COLO668 (cell line): Measurements from ENCODE around the gene ZNF699.
"Not testable (repeated sequence)": the region's sequence is repeated elsewhere in the genome, so short reads cannot be mapped to it uniquely, and the experiment has no call there.

Experiments used
- DNase-seq: peaks from one replicate; lab custom pipeline; 2025; ENCODE audit not compliant: unreplicated experiment; lab: John Stamatoyannopoulos, UW

ZNF699 gene

GRCh38 chr19:9289231-9289884 is 20.3 kb downstream of the ZNF699 start:
- DNase-seq: no peak

- not testable (repeated sequence) for DNase-seq
Observed at GRCh38 chr19:9283485-9283884, 26.2 kb downstream of the ZNF699 start.

- no peak for DNase-seq
Observed at GRCh38 chr19:9251236-9251635, 58.4 kb downstream of the ZNF699 start.

GRCh38 chr19:9250630-9251029 is 59.0 kb downstream of the ZNF699 start, which contains the start of gene OR7E24:
TSS of gene OR7E24 (plus strand) at chr19:9250930. CDS start at chr19:9251044, 114 bp downstream.
- no peak for DNase-seq
